WI38 (cell line): ENCODE measurements around the gene ZNF581.

Experiments used
- H3K4me3 ChIP-seq: 2 replicates; pipeline ENCODE4 v1.5.1; 2011; ENCODE audit warnings: low read depth, mild to moderate bottlenecking, control low read depth, low read length
- TF ChIP-seq, protein P1 (sequence below): IDR thresholded peaks from 2 replicates; pipeline ENCODE4 v1.5.1; 2012; ENCODE audit warnings: low read depth, mild to moderate bottlenecking, control low read depth, low read length

Gene ZNF581

DNA sequence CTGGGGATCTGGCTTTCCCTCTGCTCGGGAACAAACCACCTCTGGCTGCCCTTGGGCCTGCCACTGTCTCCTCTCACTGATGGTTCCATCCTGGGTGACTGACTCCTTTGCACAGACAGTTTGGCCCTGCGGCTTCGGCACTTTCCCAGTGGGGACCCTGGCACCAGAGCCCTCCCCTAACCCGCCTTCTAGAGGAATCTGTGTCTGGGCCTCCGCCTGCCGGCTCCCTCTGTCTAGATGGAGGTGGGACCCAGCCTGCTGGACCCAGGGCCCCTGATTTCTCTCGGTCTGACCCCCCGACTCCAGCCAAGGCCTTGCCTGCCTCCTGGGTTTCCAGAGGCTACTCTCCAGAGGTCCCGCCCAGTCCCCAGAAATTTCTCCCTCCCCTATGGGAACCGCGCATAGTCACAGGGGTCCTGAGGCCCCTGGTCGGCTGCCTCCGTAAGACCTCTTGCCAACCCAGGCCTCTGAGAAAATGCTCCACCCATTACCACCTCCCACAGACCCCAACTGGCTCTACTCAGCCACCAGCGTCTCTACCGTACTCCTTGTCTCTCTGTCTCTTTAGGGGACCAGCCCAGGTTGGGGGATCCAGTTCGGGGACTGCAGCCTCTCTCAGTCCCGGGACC lies 7.3 kb downstream of the ZNF581 start:
- TF ChIP-seq, protein P1, sequence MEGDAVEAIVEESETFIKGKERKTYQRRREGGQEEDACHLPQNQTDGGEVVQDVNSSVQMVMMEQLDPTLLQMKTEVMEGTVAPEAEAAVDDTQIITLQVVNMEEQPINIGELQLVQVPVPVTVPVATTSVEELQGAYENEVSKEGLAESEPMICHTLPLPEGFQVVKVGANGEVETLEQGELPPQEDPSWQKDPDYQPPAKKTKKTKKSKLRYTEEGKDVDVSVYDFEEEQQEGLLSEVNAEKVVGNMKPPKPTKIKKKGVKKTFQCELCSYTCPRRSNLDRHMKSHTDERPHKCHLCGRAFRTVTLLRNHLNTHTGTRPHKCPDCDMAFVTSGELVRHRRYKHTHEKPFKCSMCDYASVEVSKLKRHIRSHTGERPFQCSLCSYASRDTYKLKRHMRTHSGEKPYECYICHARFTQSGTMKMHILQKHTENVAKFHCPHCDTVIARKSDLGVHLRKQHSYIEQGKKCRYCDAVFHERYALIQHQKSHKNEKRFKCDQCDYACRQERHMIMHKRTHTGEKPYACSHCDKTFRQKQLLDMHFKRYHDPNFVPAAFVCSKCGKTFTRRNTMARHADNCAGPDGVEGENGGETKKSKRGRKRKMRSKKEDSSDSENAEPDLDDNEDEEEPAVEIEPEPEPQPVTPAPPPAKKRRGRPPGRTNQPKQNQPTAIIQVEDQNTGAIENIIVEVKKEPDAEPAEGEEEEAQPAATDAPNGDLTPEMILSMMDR, result no peak
- no peak overlapping the region for H3K4me3 ChIP-seq

DNA sequence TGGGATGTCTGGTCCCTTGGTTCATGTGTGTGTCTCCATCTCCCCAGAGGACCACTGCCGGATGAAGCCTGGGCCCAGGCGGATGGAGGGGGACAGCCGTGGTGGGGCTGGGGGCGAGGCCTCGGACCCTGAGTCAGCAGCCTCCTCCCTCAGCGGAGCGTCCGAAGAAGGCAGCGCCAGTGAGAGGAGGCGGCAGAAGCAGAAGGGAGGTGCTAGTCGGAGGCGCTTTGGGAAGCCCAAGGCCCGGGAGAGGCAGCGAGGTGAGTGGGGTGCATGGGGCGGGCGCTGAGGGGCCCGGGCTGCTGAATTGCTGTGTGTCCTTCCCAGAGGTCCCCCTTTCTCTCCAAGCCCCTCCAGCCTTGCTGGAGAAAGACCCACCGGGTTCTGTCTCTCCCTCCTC lies 7.8 kb downstream of the ZNF581 start:
- H3K4me3 ChIP-seq, result no peak overlapping the region
- TF ChIP-seq, protein P1, result no peak

DNA sequence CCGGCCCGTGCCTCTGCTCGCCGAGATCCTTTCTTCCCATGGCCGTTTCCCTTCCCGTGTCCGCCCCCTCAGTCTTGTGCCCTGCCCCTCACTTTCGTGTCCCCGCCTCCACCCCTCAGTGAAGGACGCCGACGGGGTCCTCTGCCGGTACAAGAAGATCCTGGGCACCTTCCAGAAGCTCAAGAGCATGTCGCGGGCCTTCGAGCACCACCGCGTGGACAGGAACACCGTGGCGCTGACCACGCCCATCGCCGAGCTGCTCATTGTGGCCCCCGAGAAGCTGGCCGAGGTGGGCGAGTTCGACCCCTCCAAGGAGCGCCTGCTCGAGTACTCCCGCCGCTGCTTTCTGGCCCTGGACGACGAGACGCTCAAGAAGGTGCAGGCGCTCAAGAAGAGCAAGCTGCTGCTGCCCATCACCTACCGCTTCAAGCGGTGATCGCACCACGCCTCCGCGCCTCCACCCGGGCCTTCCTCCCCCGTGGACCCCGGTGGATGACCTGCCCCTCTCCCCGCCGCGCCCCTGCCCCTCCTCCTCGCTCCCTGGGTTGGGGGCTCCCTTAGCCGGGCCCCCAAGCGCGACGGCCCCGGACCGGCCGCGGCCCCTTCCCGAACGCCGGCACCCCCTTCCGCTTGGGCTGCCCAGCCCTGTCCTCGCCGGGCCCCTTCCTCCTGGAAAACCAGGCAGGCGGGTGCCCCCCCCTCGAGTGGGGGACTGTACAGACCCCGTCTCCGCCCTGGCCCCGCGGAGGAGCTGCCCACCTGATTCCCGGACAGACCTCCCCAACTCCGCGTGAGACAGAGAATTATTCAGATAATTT lies 9.1 kb downstream of the ZNF581 start:
- H3K4me3 ChIP-seq, result no peak overlapping the region
- TF ChIP-seq, protein P1, result no peak

DNA sequence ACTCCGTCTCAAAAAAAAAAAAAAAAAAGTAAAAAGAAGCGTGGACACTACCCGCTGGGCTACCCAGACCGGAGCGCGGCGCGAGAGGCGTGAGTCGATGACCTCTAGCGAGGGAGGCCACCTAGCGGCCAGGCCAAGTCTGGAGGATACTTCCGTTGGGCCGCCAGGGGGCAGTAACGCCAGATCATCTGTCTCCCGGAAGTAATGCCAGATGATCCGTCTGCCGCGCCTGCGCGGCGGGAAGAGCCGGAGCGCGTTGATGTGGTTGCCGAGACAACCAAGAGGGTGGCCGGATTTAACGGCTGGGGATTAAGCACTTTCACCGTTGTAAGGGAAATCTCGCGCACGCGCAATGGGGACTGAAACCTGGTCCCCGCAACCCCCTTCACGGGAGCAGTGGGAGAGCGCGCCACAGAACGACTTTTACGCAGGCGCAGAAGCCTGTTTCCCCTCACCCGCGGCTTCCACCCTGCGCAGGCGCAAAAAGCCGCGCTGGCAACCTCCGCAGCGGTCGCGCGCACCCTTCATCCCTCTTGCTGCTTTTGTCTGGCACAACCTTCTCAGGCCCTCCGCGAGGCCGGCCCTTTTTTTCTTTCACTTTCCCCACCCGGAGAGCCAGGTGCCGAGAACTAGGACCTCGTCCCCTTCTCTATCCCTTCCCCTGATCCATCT lies 10.3 kb downstream of the ZNF581 start:
- H3K4me3 ChIP-seq, result peak overlapping the region; percentile 73
- TF ChIP-seq, protein P1, result peak; percentile 99

DNA sequence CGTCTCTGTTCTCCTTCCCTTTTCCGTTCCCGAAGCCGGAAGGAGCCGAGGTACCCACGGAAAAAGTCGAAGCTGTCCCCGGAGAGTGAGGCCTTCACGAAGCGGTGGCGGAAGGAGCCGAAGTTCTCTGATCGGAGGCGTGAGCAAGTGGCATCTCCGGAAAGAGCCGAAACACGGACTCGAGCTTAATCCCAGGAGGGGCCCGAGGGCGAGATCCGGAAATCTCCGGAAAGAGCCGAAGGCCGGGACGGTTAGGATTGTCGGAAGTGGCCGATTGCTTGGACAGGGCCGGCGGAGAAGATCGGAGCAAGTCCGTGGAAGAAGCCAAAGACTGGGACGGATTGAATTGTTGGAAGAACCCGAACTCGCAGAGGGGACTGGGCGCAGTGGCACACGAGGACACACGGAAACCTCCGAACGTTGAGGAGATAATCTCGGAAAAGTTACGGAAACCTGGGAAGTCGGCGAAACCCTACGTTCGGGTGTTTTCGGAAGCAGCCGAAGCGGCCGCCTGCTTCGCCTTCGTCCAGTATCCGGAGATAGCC lies 10.9 kb downstream of the ZNF581 start:
- TF ChIP-seq, protein P1, result no peak
- H3K4me3 ChIP-seq, result peak overlapping the region; percentile 73

DNA sequence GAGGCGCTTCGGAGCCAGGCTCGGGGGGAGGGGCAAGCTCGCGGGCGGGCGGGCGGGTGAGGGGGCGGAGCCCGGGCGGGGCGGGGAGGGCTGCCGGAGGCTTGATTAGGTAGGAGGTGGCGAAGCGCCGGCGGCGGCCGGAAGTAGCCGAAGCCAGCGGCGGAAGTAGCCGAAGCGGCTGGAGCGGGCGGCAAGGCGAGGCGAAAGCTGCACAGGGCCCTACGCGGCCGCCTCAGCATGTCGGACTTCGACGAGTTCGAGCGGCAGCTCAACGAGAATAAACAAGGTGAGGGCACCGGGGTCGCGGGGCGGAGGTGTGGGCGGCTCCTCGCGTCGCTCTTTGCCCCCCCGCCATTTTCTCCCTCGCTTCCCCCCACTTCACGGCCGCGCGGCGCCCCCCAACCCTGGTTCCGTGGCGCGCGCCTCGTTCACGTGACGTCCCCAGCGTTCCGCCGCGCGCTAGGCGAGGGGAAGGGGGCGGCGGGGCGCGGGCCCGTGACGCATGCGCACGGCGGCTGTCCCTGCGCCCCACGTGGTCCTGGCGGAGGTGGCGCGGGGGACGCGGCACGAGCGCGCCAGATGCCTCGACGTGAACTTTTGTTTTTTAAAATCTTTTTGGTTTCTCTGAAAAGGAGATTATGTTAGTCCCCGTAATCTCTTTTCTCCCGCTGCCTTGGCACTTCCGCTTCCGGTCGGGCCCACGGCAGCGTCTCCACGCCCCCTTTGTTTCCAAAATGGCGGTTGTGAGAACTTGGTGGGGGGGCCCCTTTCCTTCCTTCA lies 11.6 kb downstream of the ZNF581 start, which contains the start of gene U2AF2:
TSS of gene U2AF2 (plus strand) at position 168 of the 780 bp plus-strand sequence. CDS start at position 238, 70 bp downstream.
- H3K4me3 ChIP-seq, result peak within 1 kb of the TSS; percentile 73
- TF ChIP-seq, protein P1, result no peak
